ENCODE measurements around the gene IL17B. TPM values are rescaled to one million over a fixed set of nuclear protein-coding genes. Genes with fewer than 3 reads are reported as not detected.

IL17B gene
- total RNA-seq = 1 to 10 TPM in 1 of 2 donors, not detected in 1; 9.3 TPM

- TF ChIP-seq CTCF (IDR thresholded peaks at IDR 0.05) (no peak), POLR2A (IDR thresholded peaks at IDR 0.05) (no peak), POLR2AphosphoS5 (IDR thresholded peaks at IDR 0.05) (no peak)
- 71% methylated on average over 21 of the region's 22 CpGs for WGBS
- Histone ChIP-seq H3K36me3 (no peaks in the 10 kb centered on the region), H3K4me1 (replicated peaks) (no peaks in the 10 kb centered on the region), H3K9me3 (no peaks in the 10 kb centered on the region), H3K4me3 (no peak within 1 kb of the TSS), H3K27ac (peak within 1 kb of the TSS; percentile 72 to 74), H3K27me3 (replicated peaks; ENCODE audit: insufficient read depth) (no peaks in the 10 kb centered on the region)
- no peak for DNase-seq (ENCODE audit: low spot score)
- intact Hi-C loops (cut with DNase I) = no loop called here
These were observed at the start of gene IL17B for GRCh38 chr5:149379177-149379761. Gene IL17B, minus strand, starts transcription at chr5:149379292. Its CDS starts 67 bp downstream, at chr5:149379225.

- no peak for DNase-seq (ENCODE audit: low spot score)
- Histone ChIP-seq H3K9me3 (no peaks in the 10 kb centered on the region), H3K36me3 (no peaks in the 10 kb centered on the region), H3K27me3 (replicated peaks; ENCODE audit: insufficient read depth) (no peaks in the 10 kb centered on the region), H3K4me1 (replicated peaks) (no peaks in the 10 kb centered on the region), H3K27ac (no peak overlapping the region), H3K4me3 (no peak overlapping the region)
- TF ChIP-seq POLR2AphosphoS5 (IDR thresholded peaks at IDR 0.05) (no peak), POLR2A (IDR thresholded peaks at IDR 0.05) (no peak), CTCF (IDR thresholded peaks at IDR 0.05) (no peak)
- 83% methylated on average over 5 of the region's 5 CpGs for WGBS
- intact Hi-C loops (cut with DNase I) = no loop called here
These were observed 48.9 kb upstream of the IL17B start for GRCh38 chr5:149428032-149428431.

GRCh38 chr5:149427374-149427773 lies 48.3 kb upstream of the IL17B start:
- TF ChIP-seq CTCF (IDR thresholded peaks at IDR 0.05) (no peak), POLR2AphosphoS5 (IDR thresholded peaks at IDR 0.05) (no peak), POLR2A (IDR thresholded peaks at IDR 0.05) (no peak)
- H3K9me3 ChIP-seq = no peaks in the 10 kb centered on the region
- peak overlapping the region in 1 of 2 donors; percentile 2 for H3K27ac ChIP-seq
- H3K4me1 ChIP-seq (replicated peaks) = no peaks in the 10 kb centered on the region
- no peaks in the 10 kb centered on the region for H3K27me3 ChIP-seq (replicated peaks; ENCODE audit: insufficient read depth)
- no peaks in the 10 kb centered on the region for H3K36me3 ChIP-seq
- intact Hi-C loops (cut with DNase I) = no loop called here
- 91% methylated on average over 4 of the region's 4 CpGs for WGBS
- H3K4me3 ChIP-seq = no peak overlapping the region
- no peak for DNase-seq (ENCODE audit: low spot score)

GRCh38 chr5:149426931-149427330 lies 47.8 kb upstream of the IL17B start:
- Histone ChIP-seq H3K9me3 (no peaks in the 10 kb centered on the region), H3K27ac (peak overlapping the region in 1 of 2 donors; percentile 2), H3K4me1 (replicated peaks) (no peaks in the 10 kb centered on the region), H3K27me3 (replicated peaks; ENCODE audit: insufficient read depth) (no peaks in the 10 kb centered on the region), H3K4me3 (no peak overlapping the region), H3K36me3 (no peaks in the 10 kb centered on the region)
- intact Hi-C loops (cut with DNase I) = no loop called here
- no peak for DNase-seq (ENCODE audit: low spot score)
- TF ChIP-seq CTCF (IDR thresholded peaks at IDR 0.05) (no peak), POLR2AphosphoS5 (IDR thresholded peaks at IDR 0.05) (no peak)
- WGBS = 92% methylated on average over 2 of the region's 2 CpGs

GRCh38 chr5:149425729-149426128 lies 46.6 kb upstream of the IL17B start:
- Histone ChIP-seq H3K36me3 (no peaks in the 10 kb centered on the region), H3K27ac (no peak overlapping the region), H3K4me3 (no peak overlapping the region), H3K27me3 (replicated peaks; ENCODE audit: insufficient read depth) (no peaks in the 10 kb centered on the region), H3K9me3 (no peaks in the 10 kb centered on the region), H3K4me1 (replicated peaks) (no peaks in the 10 kb centered on the region)
- no peak for DNase-seq (ENCODE audit: low spot score)
- intact Hi-C loops (cut with DNase I) = no loop called here
- TF ChIP-seq POLR2AphosphoS5 (IDR thresholded peaks at IDR 0.05) (peak; percentile 7), CTCF (IDR thresholded peaks at IDR 0.05) (no peak)
- WGBS = 74% methylated on average over 4 of the region's 4 CpGs
